Fibroblast of gingiva (primary cell): ENCODE results near the gene PIGU.

Experiments
- DNase-seq: peaks from one replicate; pipeline ENCODE4 v3.0.0-alpha.2; 2011; ENCODE audit warnings: low read depth

Gene PIGU

DNA sequence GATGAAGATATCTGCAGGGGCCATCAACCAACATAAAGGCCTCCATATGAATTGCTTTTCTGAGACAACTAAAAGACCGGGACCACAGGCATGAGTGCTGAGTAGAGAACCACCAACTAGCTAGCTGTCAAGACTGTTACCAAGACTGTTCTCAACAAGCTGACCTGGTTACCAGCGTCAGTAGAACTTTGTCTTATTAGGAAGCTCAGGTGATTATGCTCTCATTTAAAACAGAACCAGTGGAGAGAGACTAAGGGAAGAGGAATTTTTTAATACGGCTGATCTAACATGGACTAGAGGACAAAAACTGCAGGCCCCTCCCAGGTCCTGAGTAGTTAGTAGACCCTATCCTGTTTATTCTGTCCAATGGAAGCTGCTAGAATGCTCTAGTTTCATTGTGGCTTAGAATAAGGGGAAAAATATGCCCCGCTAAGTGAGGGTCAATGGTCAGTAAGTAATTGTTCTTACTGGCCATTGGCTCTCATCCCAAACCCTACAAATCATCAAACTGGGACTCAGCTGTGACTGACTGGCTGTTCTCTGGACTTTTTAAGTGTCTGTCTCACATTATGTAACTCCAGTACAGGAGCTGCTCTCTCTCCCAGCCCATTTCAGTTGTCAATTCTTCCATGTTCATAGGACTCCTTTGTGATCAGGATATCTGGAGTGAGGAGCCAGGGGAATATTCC lies 164.5 kb downstream of the PIGU start:
- no peak for DNase-seq

DNA sequence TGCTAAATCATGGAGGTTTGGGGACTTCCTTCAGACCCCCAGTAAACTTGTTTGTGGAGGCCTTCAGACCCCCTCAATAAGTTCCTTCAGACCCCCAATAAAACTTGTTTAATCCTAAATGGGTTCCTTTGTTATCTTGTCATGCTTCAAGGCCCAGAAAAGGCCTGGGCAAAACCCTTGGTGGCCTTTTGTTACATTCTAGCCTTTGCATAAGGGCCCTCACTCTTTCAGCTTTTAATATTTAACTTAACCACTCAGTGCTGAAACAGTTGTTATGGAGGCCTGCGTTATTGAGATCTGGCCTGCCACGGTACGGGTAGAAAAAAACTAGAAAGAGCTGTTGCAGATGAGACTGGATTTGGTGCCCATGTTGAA lies 165.0 kb downstream of the PIGU start:
- DNase-seq = no peak

DNA sequence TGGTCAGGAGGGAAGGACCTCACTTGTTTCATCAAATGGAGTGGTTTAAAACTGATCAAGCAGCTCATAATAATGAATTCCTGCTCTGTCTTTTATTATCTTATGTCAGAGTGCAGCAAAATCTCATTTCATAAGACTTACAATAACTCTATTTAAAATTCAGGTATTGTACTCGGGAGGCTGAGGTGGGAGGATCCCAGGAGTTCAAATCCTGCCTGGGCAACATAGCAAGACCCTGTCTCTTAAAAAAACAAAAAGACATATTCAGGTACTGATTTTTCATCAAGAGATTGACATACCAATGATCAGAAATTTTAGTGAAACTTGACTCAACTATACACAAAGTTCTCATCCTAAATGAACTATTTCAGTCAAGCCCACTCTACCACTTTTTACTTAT lies 166.3 kb downstream of the PIGU start:
- DNase-seq = no peak
